NAMALWA (cell line): Measurements from ENCODE around the gene DBNDD2.

Experiments
- DNase-seq: peaks from one replicate; pipeline ENCODE4 v3.0.0-alpha.2; 2015; ENCODE audit warnings: low spot score

DBNDD2 gene

GRCh38 chr20:45415822-45416637, 7.9 kb downstream of the DBNDD2 start, which contains the start of gene PIGT:
Gene PIGT, plus strand, starts transcription at chr20:45416141. Its CDS starts 16 bp downstream, at chr20:45416157.
- peak; percentile 94 for DNase-seq

DNA sequence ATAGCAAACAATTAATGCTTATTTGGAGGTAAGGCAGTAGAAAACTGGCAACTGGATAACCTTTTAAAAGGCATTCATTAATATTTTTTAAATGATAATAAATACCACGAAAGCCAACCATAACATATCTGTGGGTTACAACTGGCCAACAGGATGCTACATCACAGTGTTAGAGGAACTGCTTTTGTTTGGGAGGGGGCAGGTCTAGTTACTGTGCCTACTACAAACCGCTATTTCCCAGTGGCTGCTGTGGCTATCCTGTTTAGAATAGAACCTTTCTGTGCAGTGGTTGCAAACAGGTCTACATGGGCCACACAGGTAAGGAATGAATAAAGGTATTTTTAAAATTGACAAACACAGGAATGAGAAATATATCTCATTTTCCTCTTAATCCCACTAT, 8.8 kb downstream of the DBNDD2 start:
- DNase-seq, result peak; percentile 14

- DNase-seq, result peak; percentile 35
Measured at GRCh38 chr20:45419188-45420091, 11.4 kb downstream of the DBNDD2 start.

DNA sequence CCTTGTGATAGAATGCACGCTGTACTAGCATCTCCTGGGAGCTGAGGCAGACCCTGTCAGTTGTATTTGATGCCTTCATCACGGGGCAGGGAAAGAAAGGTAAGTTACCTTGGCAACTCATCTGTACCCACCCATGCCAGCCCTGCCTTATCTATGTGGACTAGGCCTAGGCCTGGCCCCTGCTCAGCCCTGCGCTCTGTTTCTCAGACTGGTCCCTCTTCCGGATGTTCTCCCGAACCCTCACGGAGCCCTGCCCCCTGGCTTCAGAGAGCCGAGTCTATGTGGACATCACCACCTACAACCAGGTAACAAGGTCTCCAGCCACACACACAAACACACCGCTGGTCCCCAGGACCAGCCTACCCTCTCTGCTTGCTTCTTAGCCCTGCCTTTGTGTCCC, 12.0 kb downstream of the DBNDD2 start:
- DNase-seq, result no peak

GRCh38 chr20:45423700-45424099, 15.6 kb downstream of the DBNDD2 start:
- no peak for DNase-seq

GRCh38 chr20:45425561-45425960, 17.5 kb downstream of the DBNDD2 start:
- no peak for DNase-seq

DNA sequence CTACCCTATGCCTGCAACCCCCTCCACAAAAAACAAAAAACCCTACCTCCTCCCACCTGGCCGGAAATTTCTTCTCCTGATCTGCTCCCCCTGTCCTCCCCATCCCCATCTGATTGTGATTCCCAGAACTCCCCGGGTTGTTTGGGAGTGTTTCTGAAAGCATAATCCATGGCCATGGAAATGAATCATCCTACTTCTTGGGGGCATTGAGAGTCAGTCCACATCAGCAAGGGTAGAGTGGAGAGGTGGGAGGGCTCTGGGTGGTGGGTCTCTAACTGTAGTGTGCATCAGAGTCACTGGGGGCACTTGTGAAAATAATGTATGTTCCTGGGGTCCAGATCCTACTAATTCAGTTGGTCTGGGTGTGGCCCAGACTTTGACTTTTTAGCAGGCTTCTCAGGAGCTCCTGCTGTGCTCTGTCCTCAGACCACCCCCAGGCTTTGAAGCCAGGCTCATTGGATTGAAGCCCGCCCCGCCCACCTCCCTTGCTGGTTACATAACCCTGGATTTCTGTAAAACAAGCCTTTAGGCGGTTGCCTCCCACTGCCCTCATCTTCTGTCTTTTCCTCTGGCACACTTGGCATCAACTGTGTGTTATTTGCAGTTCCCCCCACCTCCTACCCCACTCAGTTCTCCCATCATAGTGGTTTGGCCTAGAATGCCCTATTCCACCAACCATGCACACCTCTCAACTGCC, 18.4 kb downstream of the DBNDD2 start:
- no peak for DNase-seq

DNA sequence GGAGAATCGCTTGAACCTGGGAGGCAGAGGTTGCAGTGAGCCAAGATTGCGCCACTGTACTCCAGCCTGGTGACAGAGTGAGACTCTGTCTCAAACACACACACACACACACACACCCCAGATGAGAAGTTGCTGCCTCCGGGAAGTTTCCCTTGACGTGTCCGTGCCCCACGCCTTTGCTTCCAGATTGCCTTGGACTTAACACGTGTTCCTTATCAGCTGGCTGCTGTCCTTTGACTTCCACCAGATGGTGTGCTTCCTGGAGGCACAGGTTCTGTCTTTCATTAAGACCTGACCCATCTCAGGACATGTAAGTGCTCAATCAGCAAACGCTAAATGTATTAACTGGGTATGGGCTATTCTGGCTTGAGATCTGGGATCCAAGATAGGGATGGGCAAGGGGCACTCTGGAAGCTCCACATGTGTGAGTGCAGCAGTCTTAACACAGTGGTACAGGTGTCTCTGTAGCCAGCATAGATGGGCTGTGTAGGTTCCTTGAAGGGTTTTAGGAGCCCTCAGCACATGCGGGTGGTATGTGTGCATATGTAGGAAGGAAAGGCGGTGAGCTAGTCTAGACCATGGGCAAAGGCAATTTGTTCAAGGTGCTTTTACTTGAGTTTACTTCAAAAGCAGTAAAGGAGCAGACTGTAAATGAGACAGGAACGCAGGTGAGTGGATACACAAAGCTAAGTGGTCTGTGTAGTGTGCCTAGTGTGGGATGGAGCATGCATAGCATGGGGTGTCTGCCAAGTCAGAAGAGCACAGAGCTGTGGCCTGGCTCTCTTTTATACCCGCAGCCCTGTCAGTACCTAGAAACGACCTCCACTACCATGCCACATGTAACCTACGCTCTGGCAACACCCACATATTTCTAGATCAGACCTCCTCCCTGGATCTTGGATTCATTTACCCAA, 19.4 kb downstream of the DBNDD2 start:
- DNase-seq, result no peak

GRCh38 chr20:45429618-45430017, 21.5 kb downstream of the DBNDD2 start:
- DNase-seq, result no peak

DNA sequence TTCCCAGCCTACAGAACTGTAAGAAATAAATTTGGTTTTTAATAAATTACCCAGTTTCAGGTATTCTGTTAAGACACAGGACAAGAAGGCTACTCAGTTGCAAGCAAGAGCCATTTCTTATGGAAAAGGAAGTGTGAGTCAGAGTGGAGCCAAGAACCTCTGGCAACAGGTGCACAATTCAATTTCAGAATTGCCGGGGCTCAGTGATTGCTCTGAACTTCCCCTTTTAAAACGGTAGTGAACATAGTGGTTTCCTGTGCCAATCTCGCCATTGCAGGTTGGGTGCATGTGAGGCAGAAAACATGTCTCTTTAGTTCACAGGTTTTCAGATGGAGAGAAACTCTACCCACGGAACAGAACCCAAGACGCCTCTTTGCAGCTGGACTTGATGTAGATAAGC, 24.2 kb downstream of the DBNDD2 start:
- peak; percentile 85 for DNase-seq

- DNase-seq, result no peak
Measured at GRCh38 chr20:45433316-45433715, 25.2 kb downstream of the DBNDD2 start.

- no peak for DNase-seq
Measured at GRCh38 chr20:45433976-45434375, 25.9 kb downstream of the DBNDD2 start.

DNA sequence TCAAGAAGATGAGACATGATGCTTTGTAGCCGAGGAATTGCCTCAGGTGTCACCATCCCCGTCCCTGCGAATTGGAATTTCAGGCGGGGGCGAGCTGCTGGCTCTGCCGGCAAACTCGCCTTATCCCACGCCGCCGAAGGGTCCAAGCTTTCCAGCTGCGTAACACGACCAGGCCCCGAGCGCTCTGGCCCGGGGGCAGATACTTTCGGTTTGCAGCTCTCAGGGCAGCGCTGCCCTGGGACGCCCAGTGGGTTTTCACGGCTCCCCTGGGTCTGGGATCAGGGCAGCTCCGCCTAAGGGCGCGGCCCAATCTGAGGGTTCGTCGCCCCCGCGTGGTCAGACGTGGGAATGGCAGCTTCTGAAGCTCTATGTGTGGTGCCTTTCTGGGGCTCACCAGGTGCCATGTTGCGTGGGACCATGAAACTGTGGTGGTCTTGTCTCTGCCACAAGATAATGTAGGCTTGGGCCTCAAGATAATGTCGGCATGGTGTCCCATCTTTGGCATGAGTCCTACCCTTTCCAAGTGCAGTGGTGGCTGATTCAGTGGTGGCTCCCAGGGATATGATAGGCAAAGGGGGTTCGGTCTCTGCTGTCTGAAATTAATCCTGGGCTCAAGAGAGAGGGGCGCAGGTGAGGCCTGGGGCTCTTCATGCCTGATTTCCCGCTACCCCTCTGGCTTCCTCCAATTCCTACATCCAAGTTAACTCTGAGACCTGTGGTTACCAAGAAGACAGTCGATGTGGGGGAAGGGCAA, 28.8 kb downstream of the DBNDD2 start:
- DNase-seq, result peak; percentile 83

GRCh38 chr20:45440424-45440823, 32.3 kb downstream of the DBNDD2 start:
- no peak for DNase-seq

DNA sequence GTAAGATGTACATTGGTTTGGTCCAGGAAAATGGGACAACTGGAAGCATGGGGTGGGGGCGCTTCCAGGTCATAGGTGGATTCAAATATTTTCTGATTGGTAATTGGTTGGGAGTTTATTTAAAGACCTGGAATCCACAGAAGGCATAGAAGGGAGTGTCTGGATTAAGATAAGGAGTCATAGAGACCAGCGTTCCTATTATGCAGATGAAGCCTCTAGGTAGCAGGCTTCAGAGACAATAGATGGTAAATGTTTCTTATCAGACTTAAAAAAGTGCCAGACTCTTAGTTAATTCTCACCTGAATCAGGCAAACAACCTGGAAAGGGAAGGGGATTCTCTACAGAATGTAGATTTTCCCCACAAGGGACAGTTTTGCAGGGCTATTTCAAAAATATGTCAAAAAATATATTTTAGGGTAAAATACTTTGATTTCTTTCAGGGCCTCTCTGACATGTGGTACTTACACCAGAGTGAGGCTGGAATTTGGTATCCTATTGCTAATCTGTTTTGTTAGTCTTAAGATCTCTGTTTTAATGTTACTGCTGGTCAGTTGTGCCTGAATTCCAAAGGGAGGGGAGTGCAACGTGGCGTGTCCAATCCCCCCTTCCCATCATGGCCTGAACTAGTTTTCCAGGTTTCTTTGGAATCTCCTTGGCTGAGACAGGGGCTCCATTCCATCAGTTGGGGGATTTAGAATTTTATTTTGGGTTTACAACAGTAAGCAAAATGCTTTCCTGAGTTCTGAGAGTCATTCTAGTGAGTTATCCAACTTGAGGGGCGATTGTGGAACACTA, 33.0 kb downstream of the DBNDD2 start:
- no peak for DNase-seq

- no peak for DNase-seq
Measured at GRCh38 chr20:45441746-45442145, 33.7 kb downstream of the DBNDD2 start.

DNA sequence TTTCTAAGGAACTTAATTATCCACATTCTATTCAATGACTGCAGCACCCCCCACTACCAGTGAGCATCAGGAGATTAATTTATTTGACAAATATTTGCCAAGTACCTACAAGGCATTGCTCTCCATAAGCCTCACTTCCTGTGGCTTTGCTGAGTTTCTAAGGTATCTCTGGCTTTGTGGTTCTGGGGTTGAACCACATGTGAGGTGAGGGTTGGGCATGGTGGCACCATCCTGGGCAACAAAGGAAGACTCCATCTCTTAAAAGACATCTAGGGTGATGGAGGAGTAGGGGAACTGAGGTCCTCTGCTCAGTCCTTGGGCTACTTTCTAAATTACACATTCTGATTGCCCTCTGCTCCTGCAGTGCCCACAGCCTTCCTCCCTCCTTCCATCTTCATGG, 36.0 kb downstream of the DBNDD2 start:
- DNase-seq, result no peak

GRCh38 chr20:45445805-45446562, 37.9 kb downstream of the DBNDD2 start:
- peak; percentile 63 for DNase-seq

DNA sequence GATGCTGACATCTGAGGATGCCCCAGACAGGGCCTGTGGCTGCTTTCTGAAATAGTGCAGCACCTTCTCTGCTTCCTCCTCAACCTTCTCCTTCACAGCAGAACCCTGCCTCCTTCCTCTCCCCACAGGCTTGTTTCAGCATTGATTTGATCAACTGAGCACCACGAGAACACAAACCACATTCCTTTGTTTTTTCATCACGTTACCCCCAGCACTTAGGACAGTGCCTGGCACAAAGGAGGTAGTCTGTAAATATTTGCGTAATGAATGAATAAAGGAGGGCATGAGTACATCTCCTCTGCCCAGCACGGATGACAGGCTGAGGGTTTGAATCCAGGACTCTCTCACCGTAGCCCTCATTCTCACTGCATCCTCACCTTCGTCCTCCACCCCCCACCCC, 40.2 kb downstream of the DBNDD2 start:
- no peak for DNase-seq
